Measurements from ENCODE around the gene SLC7A1.

The SLC7A1 gene

DNA sequence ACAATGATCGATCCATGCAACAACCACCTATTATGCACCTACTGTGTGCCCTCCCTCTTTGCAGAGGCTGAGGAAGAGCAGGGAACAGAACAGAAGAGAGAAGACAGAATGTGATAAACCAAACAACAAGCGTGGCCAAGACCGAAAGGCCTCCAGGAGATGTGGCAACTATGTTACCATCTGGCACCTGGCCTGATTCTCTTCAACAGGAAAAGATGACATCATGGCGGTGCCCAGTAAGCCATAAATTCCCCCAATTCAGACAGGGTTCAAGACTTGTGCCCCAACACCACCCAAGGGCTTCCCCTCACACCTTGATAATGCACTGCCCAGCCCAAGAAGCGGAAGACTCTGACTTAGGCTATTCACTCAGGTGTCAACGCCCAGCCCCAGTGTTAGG lies 44.3 kb downstream of the SLC7A1 start:
- no peak for DNase-seq (ENCODE audit: low spot score)

DNA sequence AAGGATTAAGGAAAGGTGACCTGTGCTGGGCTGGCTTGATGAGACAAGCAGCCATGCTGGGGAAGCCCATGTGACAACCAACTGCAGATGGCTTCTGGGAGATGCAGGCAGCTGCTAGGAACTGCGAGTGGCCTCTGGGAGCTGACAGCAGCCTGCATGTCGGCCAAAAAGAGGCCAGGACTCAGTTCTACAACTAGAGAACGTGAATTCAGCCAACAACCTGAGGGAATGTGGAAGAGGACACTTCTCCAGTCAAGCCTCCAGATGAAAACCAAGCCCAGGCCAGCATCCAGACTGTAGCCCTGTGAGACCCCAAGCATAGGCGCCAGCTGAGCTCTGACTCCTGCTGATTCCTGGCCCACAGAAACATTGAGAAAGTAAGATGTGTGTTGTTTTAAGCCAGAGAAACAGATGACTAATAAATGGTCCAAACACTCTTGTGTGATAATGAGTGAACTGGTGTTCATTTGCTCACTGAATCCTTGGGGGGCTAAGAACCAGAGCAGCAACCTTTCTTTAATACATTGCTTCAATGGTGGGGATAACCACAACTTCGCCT lies 45.0 kb downstream of the SLC7A1 start:
- DNase-seq (ENCODE audit: low spot score): no peak

DNA sequence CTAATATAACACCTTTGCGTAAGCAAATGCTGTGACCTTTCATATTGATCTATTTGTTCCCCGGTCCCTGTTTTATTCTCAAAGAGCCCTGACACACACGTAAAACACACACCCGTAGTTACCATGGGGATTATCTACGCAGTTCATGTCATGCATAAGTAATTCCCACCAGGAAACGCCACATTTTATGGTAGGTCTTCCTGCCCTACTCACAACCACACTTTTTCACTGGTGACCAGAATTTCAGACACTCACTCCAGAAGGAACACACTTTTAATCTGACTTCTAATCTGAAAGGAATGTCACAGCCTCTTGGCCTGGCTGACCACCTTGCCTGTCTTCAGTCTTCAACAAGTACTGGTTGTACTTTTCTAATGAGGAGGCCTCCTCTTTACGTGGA lies 46.8 kb downstream of the SLC7A1 start:
- no peak for DNase-seq (ENCODE audit: low spot score)

DNA sequence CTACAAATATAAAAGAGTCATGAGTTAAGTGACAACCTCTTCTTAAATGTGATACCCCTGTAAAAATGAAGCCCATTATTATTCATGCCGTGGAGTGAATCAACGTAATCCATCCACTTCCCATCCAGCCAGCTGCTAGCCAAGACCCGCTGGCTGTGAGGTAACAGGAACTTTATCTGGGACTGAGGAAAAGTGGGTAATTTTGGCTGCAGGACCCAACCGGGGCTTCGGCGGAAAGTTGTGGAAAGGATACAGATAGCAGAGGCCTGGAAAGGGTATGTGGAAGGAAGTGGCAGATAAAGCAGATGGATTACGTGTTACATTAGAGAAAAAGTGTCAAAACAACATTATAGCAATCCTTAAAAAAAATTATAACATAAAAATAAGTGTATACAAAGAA lies 48.3 kb downstream of the SLC7A1 start:
- DNase-seq (ENCODE audit: low spot score): no peak

DNA sequence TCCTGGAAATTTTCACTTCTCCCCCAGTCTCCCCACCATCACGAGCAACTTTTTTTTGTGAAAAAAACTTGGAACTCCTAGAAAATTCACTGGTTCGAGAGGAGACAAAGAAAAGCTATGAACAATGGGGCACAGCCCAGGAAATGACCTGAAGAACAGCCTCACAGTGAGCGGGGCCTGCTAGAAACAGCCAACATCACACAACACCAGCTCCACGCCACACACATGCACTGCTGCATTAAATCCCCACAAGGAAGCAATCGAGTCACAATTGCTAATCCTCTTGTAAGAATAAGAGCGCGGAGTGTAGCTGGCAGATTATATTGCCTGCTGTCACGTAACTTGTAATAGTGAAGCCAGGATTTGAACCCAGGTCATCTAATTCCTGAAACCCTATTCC lies 48.8 kb downstream of the SLC7A1 start:
- no peak for DNase-seq (ENCODE audit: low spot score)

DNA sequence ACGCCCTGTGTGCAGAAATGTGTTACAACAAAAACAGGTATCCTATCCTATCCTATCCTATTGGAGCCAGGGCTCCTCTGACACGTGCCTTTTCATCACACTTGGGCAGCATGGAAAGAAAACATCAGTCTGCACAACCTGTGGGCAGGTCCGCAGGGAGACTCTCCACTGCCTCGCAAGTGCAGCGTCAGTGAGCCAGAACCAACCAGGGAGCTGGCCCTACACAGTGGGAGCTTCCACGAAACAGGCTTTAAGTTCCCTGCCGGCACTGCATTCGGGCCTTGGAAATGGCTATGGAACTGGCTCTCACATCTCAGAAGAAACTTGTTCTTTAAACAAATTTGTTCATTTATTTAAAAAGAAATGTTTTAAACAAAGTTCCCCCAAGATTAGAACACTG lies 49.5 kb downstream of the SLC7A1 start:
- DNase-seq (ENCODE audit: low spot score): no peak

DNA sequence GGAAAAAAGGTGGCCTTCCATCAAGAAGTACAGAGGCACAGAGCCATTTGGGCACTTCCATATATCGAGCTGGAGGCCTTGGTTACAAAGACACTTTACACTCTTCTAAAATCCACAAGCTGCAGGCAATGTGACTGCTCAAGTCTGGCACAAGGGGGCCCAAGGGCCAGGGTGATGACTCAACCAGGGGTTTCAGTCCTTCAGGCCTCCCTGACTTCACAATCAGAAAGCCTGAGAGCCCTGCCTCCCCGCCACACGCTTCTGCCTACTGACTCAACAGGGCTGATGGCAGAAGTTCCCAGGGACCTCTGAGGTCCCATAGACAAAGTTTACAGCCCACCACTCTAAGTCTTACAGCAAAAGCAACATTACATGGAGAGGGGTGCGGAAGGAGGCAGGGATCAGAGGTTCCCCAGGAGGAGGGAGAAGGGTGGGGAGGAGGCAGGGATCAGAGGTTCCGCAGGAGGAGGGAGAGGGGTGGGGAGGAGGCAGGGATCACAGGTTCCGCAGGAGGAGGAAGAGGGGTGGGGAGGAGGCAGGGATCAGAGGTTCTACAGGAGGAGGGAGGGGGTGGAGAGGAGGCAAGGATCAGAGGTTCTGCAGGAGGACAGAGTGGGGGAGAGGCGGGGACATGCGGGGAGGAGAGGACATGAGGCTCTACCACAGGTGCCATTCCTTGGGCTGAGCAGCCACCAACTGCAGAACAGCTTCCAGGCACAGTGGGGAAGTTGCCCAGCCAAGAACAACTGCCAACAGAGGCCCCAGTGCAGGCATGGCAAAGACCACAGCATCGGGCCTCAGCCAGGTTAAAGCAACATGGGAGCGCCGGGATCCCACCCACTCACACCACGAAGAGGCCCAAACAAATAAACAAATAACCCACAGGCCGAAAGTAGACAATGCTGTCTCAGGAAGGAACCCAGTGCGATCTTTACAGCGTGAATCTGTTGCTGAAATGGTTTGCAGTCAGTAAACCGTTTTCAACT lies 52.0 kb downstream of the SLC7A1 start:
- no peak for DNase-seq (ENCODE audit: low spot score)

DNA sequence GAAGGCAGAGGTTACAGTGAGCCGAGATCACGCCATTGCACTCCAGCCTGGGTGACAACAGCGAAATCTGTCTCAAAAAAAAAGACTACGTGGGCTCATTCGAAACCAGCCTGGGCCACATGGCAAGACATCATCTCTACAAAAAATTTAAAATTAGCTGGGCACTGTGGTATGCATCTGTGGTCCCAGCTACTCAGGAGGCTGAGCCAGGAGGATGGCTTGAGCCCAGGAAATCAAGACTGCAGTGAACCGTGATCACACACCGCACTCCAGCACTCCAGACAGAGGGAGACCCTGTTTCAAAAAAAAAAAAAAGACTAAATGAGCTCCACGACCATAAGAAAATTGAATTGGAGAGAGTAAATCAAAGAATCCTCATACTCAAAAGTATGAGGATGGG lies 53.1 kb downstream of the SLC7A1 start:
- no peak for DNase-seq (ENCODE audit: low spot score)

DNA sequence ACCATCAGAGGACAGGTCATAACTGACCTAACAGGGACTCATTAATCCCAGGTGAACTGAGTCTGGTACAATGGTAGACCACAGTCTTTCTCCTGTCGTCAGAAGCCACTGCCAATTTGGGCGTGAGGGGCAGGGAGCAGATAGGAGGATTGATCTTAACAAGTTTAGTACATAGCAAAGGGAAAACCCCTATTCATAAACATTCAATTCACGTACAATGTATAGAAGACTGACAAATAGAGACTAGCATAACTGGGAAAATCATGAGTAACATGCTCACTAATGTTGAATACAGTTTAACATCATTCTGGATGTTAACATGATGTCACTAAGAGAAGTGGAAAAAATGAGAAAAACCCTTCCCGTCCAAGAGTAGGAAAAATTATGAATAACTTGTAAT lies 54.1 kb downstream of the SLC7A1 start:
- no peak for DNase-seq (ENCODE audit: low spot score)

DNA sequence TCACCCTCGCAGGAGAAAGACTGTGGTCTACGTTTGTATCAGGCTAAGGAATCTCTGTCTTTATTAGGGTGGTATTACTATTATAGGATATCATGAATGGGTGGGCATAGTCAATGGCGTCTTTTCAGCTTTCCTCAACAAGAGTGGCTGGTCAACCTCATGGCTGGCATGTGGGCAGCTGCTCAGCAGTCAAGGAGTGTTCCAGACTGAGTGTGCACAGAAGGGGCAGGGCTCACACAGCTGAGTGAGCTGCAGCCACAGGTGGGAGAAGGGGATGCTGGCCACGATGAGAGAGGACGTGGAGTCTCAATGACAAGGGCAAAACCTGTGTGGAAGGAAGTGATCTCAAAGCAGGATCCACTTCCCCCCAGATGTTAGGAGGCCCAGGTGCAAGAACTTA lies 54.7 kb downstream of the SLC7A1 start:
- no peak for DNase-seq (ENCODE audit: low spot score)

DNA sequence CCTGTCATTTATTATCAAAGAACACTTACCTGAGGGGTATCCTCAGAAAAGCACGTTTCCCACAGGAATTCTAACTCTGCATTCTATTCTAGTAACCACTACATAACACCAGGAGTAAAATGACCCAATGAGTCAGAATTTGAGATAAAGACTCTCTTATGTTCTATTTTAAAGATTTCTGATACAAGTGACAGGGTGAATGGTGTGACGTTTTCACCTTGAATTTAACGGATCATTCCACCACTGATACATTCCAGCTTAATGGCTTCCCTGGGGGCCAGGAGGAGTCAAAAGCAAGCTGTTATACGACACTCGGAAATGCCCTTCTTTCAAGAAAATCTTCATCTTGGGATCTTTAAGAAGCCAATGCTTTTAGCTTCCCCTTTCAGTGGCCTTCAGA lies 55.2 kb downstream of the SLC7A1 start:
- no peak for DNase-seq (ENCODE audit: low spot score)

DNA sequence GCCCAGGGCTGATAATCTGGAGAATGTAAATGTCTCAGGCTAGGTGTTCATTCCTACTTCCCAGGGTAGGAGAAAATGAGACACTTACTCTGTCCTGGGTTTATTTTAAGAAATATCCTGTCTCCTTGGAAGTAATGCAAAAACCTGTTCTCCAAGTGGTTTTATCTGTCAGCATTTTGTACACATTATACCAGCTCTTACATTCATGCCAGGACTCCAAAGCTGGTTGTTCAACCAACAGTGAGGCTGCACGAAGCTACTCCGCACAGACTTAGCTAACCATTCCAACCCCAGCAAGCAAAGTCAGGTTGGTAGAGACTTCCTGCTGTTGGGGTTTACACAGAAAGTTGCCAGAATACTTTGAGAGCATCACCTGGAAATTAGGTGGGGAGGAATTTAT lies 55.6 kb downstream of the SLC7A1 start:
- DNase-seq (ENCODE audit: low spot score): no peak

DNA sequence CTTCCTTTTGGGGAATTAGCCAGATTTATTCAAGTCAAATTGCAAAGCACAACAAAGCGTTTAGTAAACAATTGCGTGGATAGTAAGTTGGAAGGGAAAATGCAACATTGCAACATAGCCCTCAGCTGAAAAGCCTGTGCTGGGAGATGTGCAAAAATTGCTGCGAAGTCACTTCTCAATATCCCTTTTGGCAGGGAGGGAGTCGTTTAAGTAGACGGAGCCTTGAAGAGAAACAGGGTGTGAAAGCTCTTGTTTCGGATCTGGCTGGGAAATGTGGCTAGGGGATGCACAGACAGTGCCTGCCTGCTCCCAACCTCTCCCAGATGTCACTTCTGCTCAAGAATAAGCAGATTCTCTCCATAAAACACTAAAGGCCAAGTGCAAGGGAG lies 56.8 kb downstream of the SLC7A1 start:
- DNase-seq (ENCODE audit: low spot score): no peak

DNA sequence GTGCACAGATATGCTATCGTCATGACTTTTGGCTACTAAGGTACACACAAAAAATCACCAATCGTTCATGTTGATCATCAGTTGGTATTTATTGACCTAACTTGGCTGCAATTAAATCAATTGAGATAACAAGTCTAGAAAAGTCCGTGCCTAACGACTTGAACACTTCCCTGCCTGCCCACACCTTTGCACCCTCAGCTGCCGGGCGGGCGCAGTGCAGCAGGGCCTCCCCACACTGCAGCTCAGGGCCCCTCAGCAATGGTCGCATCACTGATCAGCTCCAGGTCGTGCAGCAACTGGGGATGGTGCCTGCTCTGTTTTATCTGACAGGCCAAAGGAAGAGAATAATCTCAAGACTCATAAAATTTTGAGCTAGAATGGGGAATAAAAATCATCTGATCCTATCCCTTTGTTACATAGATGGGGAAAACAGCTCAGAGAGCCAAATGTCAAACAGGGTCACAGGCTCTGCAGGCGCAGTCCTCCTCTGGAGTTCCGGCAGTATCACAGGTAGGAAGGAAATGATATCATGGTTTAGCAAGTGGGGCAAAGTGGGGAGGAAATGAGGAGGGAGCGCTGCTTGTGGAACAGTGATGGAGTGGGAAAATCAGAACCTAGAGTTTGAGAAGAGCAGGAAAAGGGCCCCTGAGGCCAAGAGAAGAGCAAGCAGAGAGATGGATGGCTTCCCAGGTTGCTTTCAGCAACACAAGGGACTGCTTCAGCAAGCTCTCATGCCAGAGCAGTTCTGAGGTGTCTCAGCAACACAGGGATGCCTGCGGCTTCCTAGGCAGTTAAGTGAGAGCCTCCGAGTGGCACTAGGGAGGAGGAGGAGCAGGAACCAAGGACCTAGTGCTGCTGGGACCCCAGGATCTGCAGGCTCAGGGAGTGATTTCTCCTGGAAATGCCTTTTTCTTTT lies 57.5 kb downstream of the SLC7A1 start:
- no peak for DNase-seq (ENCODE audit: low spot score)

DNA sequence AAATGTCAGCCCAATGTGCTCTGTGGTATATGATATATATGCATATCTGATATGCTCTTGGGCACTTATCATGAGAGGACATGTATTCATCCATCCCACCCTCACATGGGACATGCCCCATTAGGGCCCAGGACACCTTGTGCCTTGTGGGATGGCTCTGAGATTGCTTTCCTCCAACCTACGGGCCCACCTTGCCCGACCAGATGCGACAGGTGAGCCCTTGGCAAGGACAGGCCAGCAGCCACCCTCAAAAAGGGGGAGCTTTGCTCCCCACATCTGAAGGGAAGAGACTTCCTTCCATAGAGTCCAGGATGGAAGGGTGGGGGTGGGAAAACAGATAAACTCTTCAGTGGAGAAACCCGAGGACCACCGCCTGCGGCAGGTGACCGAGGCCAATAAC lies 58.6 kb downstream of the SLC7A1 start:
- no peak for DNase-seq (ENCODE audit: low spot score)

DNA sequence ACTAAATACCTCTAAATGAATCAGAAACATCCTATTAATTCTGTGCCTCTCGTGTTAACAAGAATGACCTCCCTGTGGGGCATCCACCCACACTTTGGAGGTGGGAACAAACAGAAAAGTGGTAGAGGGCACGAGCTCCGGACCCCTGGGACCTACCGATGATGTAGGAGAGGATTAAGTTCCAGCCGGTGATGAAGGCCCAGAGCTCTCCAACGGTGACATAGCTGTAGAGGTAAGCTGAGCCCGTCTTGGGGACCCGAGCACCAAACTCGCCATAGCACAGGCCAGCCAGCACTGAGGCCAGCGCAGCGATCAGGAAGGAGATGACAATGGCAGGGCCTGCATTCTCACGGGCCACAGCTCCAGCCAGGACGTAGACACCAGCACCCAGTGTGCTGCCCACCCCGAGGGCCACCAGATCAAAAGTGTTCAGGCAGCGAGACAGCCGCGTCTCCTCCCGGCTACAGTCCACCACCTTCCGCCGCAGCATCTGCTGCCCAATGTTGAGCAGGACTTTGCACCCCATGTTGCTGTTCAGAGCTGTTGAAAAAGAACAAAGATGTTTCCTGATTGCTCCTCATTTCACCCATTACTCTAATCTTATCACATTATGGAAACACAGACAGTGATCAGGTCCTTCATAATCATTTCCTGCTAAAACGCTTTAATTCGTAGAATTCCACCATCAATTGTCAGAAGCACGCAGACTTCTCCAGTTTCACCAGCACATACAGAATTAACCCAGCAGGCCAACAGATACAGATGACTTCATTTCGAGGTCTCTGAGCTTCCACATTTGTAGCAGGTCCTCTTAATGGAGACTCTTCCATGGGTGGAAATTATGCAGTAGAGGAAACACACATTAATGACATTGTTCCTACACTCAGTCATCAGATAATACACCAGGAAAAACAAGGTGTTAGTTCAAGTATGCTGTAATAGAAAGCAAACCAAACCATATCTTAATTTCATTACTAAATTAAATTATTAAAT lies 59.5 kb downstream of the SLC7A1 start:
- no peak for DNase-seq (ENCODE audit: low spot score)

DNA sequence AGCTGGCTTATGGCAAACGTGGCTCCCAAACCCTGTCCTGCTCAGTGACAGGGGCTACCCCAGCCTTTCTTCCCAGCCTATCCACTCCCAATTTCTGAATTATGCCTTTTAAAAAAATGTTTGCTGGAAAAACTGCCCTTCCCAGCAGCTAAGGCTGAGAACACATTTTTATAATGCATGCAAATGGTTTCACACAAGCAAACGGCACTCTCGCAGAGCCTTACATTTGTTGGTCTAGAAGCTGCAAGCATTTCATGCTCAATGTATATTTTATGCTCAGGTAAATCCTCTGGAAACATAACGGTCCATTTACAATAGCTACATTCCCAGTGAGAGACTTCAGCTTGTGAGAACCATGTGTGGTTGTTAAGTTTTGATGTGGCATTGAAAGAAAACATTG lies 61.4 kb downstream of the SLC7A1 start:
- no peak for DNase-seq (ENCODE audit: low spot score)

DNA sequence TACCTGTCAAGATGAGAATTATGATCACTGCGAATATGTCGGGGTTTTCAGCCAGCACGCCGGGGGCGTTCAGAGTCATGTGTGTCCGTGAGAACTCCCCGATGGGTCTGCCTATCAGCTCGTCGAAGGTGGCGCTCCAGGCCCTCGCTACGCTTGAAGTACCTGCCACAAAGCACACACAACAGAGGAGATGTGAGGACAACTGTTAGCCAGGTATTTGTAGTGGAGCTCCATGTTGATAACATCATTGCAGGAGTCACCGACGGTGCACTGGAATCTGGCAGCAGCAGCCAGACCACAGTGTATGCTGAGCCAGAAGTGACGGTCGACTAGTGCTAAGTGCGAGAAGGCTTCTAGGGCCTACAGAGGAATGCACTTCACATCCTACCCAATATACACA lies 62.7 kb downstream of the SLC7A1 start:
- DNase-seq (ENCODE audit: low spot score): no peak

DNA sequence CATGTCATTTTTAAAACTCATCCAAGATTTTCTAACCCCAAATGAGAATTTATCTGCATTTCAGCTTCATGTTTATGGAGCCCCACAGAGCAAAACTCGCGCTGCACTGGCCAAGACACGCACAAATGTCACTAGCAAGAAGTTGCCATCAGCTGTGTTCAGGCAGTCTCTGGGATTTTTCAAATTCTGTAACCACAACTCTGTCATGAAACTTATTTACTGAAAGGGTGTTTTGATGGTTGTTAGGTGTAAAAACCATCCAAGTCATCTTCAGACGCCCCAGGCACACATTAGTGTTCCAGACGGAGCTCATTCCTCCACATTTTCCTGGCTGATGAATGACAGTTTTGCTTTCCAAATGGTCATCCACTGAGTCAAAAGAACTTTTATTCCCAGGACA lies 63.4 kb downstream of the SLC7A1 start:
- DNase-seq (ENCODE audit: low spot score): no peak

DNA sequence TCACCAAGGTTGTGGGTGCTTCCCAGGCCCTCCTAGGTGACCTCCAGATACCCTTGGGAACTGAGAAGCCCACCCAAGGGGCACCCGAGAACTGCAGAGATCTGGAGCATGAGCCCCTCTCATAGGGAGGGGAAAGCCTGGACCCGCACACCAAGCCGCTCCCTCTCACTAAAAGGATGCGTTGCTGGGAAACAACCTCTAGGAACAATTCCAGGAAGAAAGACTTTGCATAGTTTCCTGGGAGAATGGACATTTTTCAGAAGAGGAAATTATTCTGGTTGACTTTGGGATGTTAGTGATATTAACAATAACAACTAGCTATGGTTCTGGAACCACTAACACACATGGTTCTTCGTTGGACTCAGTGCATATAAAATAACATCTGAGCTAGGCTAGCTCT lies 64.6 kb downstream of the SLC7A1 start:
- no peak for DNase-seq (ENCODE audit: low spot score)

DNA sequence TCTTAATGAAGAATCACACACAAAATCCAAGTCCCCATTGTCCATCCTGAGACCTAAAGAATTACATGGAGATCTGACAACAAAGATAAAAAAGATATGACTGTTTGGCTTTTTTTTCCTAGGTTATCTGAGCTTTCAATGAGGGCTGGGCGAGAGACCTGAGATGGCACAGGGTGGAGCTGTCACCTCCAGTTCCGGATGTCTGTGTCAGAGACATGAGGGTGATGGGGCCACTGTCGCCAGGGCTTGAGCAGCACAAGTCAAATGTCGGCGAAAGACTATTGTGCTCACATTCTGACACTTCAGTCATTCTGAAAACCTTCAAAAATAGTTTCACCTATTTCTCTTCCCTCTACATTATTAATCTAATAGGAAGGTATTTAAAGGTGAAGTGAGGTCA lies 65.7 kb downstream of the SLC7A1 start:
- DNase-seq (ENCODE audit: low spot score): no peak

DNA sequence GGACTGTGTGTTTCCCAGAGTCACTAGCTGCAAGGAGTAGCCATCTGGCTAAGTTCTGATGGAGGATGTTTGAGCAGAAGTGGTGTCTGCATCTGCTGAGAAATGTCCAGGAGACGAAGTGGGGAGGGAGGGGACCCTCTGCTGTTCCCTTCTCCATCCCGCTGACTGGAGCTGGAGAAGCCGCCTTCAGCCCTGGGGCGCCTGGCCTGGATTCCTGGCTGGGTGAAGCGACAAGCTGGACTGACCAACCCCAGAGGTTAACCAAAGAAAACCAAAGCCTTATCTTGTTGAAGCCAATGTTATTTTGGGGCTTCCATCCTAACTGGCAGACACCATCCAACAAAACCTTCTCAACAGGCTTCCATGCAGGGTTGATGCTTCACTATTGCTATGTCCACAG lies 67.6 kb downstream of the SLC7A1 start:
- no peak for DNase-seq (ENCODE audit: low spot score)

All from HuH-7 (cell line).